A673 (cell line): ENCODE data around the gene CAMK4.

Source experiments
- CTCF ChIP-seq: fragments of 300-800, 200-600 bp; sonication (generic); conservative IDR thresholded peaks from 2 replicates; pipeline ENCODE4 v1.5.1; 2017; ENCODE audit warnings: low read depth, mild to moderate bottlenecking, antibody characterized with exemption, low read length, moderate library complexity, mixed read lengths
- EZH2 ChIP-seq: fragments of 200-600 bp; sonication (generic); IDR thresholded peaks from 2 replicates; pipeline ENCODE4 v1.6.1; 2017; ENCODE audit warnings: borderline replicate concordance, low read depth, mild to moderate bottlenecking, mixed read lengths, antibody characterized with exemption, low read length; ENCODE audit not compliant: poor library complexity, severe bottlenecking

GRCh38 chr5:111251921-111252320, 27.7 kb downstream of the CAMK4 start:
- TF ChIP-seq CTCF (no peak), EZH2 (no peak)
